GM18517 (cell line): Measurements from ENCODE around the gene BIK.
"Not testable (repeated sequence)": the region's sequence is repeated elsewhere in the genome, so short reads cannot be mapped to it uniquely, and the experiment has no call there.

Experiments used
- ATAC-seq: cut with Tn5 transposase; IDR thresholded peaks from one replicate; pipeline ENCODE4 v1.9.1; 2021; ENCODE audit warnings: mild to moderate bottlenecking, moderate library complexity; ENCODE audit not compliant: unreplicated experiment

Gene BIK

GRCh38 chr22:43104056-43104625 lies 6.4 kb upstream of the BIK start:
- ATAC-seq = not testable (repeated sequence)

- not testable (repeated sequence) for ATAC-seq
These were observed 5.6 kb upstream of the BIK start for GRCh38 chr22:43104950-43105349.

DNA sequence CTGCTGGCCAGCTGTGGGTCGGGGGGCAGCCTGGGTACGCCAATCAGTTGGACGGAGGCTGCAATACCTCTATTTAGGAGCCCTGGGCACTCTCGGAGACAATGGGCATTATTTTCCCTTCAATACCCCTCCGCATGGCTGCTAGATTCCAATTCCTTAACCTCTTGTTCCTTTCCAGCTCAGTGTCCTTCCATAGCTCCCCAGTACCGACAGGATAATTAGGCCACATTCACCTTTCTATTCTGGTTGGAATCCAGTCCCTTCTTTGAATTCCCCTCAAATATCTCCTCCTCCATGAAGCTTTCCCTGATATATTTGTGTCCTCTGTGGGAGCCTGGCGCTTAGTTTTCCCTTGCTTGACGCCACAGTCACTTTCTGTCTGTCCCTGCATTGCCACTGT lies 4.2 kb upstream of the BIK start:
- ATAC-seq = no peak

DNA sequence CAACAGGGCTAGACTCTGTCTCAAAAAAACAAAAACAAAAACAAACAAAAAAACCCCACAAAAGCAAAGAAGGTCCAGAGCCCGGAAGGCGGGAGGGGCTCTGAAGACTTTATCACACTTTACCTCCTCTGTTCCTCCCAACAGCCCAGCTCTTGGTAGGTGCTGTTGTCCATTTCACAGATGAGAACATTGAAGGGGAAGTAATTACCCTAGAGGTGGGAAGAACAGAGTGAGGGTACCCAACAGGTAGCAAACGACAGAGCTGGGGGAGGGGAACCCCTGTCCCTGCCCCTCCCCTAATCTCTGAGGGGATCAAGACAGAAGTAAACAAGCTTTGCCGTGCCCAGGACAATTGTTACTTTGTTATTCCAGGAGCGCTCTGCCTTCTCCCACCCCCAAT lies 1.0 kb upstream of the BIK start:
- no peak for ATAC-seq

GRCh38 chr22:43109921-43110443 lies 568 bp upstream of the BIK start:
- no peak for ATAC-seq

DNA sequence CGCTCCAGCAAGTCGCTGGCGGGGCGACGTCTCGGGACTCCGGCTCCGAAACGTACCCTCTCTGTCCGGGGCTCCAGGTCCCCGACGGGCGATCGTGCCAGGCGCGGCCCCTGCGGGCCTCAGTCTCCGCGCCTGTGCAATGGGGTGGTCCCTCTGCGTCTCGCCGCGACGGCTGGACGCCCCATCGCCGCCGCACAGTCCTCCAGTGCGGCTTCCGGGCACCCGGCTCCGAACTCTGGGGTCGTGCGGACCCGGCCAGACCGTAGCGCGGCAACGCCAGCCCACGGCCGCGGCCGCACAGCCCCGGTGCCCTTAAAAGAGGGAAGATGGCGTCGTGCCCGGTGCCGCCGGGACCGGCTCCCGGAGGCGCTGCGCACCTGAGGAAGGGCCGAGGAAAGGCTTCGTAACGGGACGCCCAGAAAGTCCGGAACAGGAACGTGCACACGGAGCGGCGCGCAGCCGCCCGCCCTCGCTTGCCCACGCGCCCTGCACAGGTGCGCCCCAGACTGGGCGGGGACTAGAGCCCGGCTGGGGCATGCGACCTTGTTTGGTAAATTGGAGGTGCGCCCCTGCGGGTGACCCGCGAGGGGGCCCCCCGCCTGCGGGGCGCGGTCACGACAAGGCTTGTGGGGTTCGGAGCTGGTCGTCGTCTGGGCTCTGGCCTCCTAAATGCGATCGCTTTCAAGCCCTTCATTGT lies 525 bp downstream of the BIK start:
- no peak for ATAC-seq

DNA sequence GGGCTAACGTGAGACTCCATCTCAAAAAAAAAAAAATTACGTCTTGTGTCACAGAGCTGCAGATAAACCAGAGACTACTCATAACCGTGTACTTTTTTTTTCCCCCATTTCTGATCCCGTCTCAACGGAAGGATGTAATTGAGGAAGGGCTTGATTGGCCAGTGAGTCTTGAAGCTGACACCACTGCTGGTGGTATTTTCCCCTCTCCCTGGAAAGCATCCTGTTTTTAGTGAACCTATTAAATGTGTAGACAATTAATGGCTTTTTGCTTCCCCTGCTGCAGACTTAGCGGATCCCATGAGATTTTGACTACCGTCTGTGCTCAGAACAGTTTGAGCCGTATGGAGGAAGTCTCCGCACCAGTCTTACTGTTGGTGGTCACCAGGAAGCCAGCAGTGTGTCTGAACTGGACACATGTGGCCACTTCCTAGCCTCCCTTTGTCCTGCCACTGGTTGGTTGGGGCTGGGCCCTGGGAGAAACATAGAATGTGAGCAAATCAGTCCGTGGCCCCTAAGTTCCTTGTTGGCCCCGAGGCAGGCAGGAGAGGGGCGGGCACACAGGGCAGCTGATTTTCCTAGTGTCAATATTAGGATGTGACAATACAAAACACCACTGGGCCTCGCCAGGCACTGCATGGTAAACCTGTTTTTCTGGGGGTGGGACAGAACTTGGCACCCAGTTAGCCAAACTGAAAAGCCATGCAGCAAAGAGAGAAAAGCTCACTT lies 3.1 kb downstream of the BIK start:
- ATAC-seq = no peak

- no peak for ATAC-seq
These were observed 4.4 kb downstream of the BIK start for GRCh38 chr22:43114958-43115357.

DNA sequence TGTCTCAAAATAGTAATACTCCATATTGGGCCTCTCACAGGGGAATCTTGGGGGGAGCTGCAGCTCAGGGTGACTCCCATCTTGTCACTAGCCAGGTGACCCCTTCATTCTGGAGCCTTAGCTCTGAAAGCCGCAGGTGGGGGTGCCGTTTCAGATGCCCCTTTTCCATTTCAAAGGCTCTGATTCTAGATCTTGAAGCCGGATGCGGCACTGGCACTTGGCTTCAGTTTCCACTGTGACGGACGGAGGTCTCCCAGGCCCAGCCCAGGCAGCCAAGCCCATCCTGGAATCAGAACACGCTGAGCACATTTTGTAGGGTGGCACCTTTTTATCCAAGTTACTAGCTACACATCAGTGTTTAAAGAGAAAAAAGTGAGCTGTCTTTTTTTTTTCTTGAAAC lies 6.4 kb downstream of the BIK start:
- no peak for ATAC-seq

- no peak for ATAC-seq
These were observed 7.7 kb downstream of the BIK start for GRCh38 chr22:43118024-43118849.

DNA sequence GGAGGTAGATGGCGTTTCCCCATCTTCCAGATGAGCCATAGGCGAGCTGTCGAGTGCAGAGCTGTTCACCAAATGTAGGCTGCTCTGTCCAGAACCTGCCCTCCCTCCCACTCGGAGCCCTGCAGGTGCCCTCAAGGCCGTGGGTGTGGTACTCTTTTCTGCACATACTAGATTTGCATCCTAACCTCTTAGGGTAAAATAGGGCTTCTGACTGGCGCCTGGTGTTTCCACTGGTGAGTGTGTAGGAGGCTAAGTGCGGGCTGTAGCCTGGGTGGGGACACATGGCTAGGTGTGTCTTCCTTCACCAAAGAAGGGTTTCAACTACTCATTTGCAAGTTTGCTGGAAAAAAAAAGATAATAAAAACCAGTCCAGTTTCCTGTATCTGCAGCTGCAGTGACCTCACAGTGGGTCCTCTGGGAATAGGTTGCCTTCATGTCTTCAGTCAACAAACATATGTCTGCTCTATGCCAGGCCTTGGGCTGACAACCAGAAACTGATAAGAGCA lies 8.5 kb downstream of the BIK start:
- peak; percentile 74 for ATAC-seq

- ATAC-seq = no peak
These were observed 16.1 kb downstream of the BIK start for GRCh38 chr22:43126501-43127165.

DNA sequence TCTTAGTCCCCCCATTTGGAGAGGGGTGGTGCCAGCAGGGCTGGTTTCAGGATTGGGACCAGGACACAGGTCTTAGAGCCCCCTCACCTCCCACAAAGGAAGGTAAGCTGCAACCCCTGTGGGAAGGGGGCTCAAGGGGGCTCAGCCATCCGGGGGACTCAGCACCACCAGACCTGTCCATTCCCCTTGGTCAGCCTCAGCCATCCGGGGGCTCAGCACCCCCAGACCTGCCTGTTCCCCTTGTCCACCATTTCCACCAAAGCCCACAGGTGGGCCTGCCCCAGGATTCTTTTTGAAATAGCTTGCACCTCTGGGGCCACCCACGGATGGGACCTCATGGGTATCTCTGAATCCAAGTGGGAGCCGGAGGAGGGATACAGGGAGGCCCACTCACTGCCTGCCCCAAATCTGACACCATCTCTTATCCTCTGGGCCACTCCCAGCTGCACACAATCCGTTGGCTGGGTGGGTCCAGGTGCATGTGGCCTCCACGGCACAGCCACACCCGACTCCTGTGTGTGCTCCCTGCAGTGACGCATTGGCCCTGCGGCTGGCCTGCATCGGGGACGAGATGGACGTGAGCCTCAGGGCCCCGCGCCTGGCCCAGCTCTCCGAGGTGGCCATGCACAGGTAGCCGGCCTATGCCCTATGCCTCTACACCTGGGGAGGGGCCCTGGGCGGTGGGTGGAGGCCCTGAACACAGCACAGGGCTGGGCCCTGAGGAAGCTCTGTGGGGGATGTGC lies 16.8 kb downstream of the BIK start:
- ATAC-seq = no peak

DNA sequence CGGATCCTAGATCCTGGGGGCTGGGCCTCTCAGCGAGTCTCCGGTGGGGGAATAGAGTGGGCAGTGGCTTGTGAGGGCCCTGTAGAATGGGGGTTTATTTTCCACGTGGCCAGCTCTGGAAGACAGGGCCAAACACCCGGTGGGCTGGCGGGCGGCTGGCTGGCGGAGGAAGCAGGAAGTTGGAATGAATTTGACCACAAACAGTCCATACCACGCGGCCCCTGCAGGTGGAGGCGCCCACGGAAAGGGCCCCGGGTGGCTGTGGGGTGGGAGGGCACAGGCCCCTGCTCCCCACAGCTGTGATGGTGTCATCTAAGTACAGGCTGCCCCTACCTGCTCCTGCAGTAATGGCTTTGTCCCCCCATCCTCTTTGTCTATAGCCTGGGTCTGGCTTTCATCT lies 17.6 kb downstream of the BIK start:
- no peak for ATAC-seq

GRCh38 chr22:43128928-43129424 lies 18.4 kb downstream of the BIK start:
- ATAC-seq = no peak

DNA sequence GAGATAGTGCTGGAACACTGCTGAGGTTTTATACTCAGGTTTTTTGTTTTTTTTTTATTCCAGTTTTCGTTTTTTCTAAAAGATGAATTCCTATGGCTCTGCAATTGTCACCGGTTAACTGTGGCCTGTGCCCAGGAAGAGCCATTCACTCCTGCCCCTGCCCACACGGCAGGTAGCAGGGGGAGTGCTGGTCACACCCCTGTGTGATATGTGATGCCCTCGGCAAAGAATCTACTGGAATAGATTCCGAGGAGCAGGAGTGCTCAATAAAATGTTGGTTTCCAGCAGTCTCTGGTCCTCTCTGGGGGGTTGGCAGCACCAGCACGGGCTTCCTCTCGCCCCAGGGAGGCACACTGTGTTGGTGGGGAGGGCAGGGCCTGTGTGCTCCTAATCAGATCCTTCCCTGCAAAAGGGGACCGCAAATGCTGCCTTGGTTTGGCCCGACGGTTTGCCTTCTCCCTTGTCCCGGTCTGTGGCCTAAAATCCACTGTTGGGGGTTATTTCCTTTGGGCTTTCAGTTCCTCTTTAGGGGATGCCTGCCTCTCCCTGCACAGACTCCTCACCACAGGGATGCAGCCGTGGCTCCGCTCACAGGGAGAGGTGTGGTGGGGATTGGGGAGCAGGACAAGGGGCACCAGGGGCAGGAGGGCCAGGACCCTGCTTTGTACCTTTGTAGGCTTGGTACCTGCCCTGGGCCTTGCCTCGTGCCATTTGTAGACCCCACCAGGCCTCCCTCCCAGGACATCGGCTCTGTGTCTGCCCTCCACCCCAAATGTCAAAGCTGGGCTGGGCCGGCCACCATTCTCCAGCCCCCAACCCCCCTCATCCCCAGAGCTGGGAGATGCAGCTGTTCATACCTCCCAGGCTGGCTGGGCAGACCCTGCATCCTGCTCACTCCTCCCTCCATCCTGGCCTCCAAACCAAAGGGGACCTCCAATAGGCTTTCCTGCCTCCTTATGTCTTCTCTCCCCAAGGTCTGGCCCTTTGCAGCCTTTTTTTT lies 19.2 kb downstream of the BIK start:
- no peak for ATAC-seq

- ATAC-seq = no peak
These were observed 21.4 kb downstream of the BIK start for GRCh38 chr22:43131773-43132501.

- ATAC-seq = no peak
These were observed 22.9 kb downstream of the BIK start for GRCh38 chr22:43133401-43133800.
